ENCODE results near the gene PNMA3. TPM values are rescaled to one million over a fixed set of nuclear protein-coding genes. Genes with fewer than 3 reads are reported as not detected.
"Not testable (repeated sequence)": the region's sequence is repeated elsewhere in the genome, so short reads cannot be mapped to it uniquely, and the experiment has no call there.

PNMA3 gene
- polyA plus RNA-seq, 10 donors: 0.41 to 1.9 (median 1.1) TPM

- not testable (repeated sequence) for DNase-seq
Measured at GRCh38 chrX:153073331-153073730, 17.1 kb downstream of the PNMA3 start.

- no peak for DNase-seq
Measured at GRCh38 chrX:153074262-153074899, 18.1 kb downstream of the PNMA3 start.

GRCh38 chrX:153074935-153075334, 18.7 kb downstream of the PNMA3 start:
- no peak for DNase-seq

GRCh38 chrX:153075366-153075765, 19.1 kb downstream of the PNMA3 start:
- DNase-seq: no peak

GRCh38 chrX:153077437-153078135, 21.3 kb downstream of the PNMA3 start:
- DNase-seq: not testable (repeated sequence)

GRCh38 chrX:153083238-153083923, 27.1 kb downstream of the PNMA3 start:
- DNase-seq: not testable (repeated sequence)

GRCh38 chrX:153102418-153102817, 46.1 kb downstream of the PNMA3 start:
- no peak for DNase-seq

- DNase-seq: not testable (repeated sequence)
Measured at GRCh38 chrX:153104959-153105358, 48.7 kb downstream of the PNMA3 start.

- not testable (repeated sequence) for DNase-seq
Measured at GRCh38 chrX:153106092-153106801, 50.0 kb downstream of the PNMA3 start.

Other genes starting within 250 kb of the PNMA3 start
- gene CETN2, start 225.7 kb upstream of the PNMA3 start, polyA plus RNA-seq (ENCODE audit: insufficient read length in 10 of 10): 10 to 100 TPM; 26.5 to 44.6 (median 35.1) TPM
- gene NSDHL, start 225.4 kb upstream of the PNMA3 start, polyA plus RNA-seq (ENCODE audit: insufficient read length in 10 of 10): 10 to 100 TPM in 9 of 10 donors, 1 to 10 TPM in 1; 9.7 to 19.8 (median 11.9) TPM
- 10 to 100 TPM in 8 of 10 donors, 1 to 10 TPM in 2; 7.8 to 35.2 (median 22.6) TPM for gene ZNF185, start 158.4 kb upstream of the PNMA3 start, polyA plus RNA-seq (ENCODE audit: insufficient read length in 10 of 10)
- gene PNMA5, start 62.4 kb upstream of the PNMA3 start, polyA plus RNA-seq (ENCODE audit: insufficient read length in 10 of 10): under 1 TPM in 4 of 10 donors, not detected in 6; 0.08 to 0.16 (median 0.12) TPM
- 1 to 10 TPM in 9 of 10 donors, under 1 TPM in 1; 0.91 to 3.6 (median 2.4) TPM for gene PNMA6A, start 16.0 kb downstream of the PNMA3 start, polyA plus RNA-seq (ENCODE audit: insufficient read length in 10 of 10)
- gene MAGEA1, start 122.8 kb downstream of the PNMA3 start, polyA plus RNA-seq (ENCODE audit: insufficient read length in 10 of 10): not detected

Data from muscle of back (tissue), 11 donors.